Measurements from ENCODE around the gene ADTRP.

The ADTRP gene

DNA sequence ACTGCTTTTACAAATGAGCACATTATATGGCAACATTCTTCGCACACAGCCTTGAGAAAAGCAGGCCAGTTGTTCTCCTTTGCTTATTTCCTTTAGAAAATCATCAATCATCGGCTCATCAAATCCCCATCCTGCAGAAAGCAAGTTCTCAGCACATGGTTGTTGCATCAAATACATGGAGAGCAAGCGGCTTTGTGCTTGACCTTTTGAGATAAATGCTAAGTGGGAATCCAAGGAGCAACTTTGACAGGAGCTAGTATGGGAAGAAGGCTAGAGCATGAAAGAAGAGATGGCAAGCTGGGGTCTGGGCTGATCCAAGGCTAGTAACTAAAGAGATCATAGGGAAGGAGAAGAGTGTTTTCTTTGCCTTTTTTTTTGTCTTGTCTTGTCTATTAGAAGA, 43.2 kb upstream of the ADTRP start:
- TF ChIP-seq GLIS3 (CRISPR knock-in tag; IDR thresholded peaks at IDR 0.05) (no peak), ZFP3 (CRISPR knock-in tag; IDR thresholded peaks at IDR 0.05) (no peak), ARNTL (CRISPR knock-in tag; IDR thresholded peaks at IDR 0.05; ENCODE audit: borderline replicate concordance, low read depth) (no peak), ZNF8 (CRISPR knock-in tag; IDR thresholded peaks at IDR 0.05) (no peak), ZNF70 (CRISPR knock-in tag; IDR thresholded peaks at IDR 0.05) (no peak), TOX (CRISPR knock-in tag; IDR thresholded peaks at IDR 0.05; ENCODE audit: borderline replicate concordance) (no peak), RARB (CRISPR knock-in tag; IDR thresholded peaks at IDR 0.05) (no peak)
- TF ChIP-seq, protein P1, sequence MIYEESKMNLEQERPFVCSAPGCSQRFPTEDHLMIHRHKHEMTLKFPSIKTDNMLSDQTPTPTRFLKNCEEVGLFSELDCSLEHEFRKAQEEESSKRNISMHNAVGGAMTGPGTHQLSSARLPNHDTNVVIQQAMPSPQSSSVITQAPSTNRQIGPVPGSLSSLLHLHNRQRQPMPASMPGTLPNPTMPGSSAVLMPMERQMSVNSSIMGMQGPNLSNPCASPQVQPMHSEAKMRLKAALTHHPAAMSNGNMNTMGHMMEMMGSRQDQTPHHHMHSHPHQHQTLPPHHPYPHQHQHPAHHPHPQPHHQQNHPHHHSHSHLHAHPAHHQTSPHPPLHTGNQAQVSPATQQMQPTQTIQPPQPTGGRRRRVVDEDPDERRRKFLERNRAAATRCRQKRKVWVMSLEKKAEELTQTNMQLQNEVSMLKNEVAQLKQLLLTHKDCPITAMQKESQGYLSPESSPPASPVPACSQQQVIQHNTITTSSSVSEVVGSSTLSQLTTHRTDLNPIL (CRISPR knock-in tag; IDR thresholded peaks at IDR 0.05; ENCODE audit: low read depth), result no peak
- TF ChIP-seq, protein P2, sequence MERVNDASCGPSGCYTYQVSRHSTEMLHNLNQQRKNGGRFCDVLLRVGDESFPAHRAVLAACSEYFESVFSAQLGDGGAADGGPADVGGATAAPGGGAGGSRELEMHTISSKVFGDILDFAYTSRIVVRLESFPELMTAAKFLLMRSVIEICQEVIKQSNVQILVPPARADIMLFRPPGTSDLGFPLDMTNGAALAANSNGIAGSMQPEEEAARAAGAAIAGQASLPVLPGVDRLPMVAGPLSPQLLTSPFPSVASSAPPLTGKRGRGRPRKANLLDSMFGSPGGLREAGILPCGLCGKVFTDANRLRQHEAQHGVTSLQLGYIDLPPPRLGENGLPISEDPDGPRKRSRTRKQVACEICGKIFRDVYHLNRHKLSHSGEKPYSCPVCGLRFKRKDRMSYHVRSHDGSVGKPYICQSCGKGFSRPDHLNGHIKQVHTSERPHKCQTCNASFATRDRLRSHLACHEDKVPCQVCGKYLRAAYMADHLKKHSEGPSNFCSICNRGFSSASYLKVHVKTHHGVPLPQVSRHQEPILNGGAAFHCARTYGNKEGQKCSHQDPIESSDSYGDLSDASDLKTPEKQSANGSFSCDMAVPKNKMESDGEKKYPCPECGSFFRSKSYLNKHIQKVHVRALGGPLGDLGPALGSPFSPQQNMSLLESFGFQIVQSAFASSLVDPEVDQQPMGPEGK (CRISPR knock-in tag; IDR thresholded peaks at IDR 0.05; ENCODE audit: borderline replicate concordance), result no peak
- ATAC-seq, result no peak

DNA sequence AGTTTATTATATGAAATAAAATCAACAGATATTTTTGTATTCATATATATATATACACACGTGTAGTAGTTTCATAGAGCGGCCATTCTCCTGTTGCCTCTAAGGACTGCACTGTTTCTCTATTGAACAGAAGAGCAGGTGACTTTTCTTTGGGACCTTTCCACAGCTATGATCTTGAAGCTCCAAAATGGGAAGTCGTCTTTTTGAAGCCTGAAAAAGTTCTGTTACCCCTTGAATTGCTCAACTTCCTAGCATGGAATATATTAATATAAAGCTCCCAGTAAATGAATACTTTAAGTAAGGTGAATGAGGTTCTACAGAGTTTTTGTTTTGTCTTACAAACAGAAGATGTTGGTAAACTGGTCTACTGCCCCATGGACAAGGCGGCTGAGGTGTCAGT, 42.2 kb upstream of the ADTRP start:
- no peak for ATAC-seq
- no peak for TF ChIP-seq ISL1 (CRISPR knock-in tag; IDR thresholded peaks at IDR 0.05)
- TF ChIP-seq ARNTL (CRISPR knock-in tag; IDR thresholded peaks at IDR 0.05; ENCODE audit: borderline replicate concordance, low read depth), result no peak
- no peak for TF ChIP-seq ZC3H10 (CRISPR knock-in tag; IDR thresholded peaks at IDR 0.05)
- TF ChIP-seq RARB (CRISPR knock-in tag; IDR thresholded peaks at IDR 0.05), result no peak
- no peak for TF ChIP-seq TCF4 (CRISPR knock-in tag; IDR thresholded peaks at IDR 0.05; ENCODE audit: borderline replicate concordance)
- no peak for TF ChIP-seq CSDC2 (CRISPR knock-in tag; IDR thresholded peaks at IDR 0.05)

DNA sequence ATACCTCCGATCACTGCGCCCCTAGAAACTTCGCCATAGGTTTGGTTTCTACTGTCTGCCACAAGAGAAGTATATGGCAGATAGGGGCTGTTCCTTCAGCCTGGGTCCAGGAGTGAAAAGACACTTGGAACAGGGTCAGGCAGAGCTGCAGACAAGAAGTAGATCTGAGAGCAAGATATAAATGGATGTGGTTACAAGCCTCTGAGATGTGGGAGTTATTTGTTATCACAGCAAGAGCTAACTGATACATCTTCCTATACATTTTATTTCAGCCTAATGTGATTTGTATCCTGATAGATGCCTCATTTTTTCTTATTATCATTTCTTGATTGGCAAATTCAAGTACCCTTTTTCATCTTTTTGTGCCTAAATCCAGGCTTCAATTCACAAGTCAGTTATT, 40.9 kb upstream of the ADTRP start:
- no peak for TF ChIP-seq CSDC2 (CRISPR knock-in tag; IDR thresholded peaks at IDR 0.05)
- TF ChIP-seq, protein P2 (CRISPR knock-in tag; IDR thresholded peaks at IDR 0.05; ENCODE audit: borderline replicate concordance), result no peak
- no peak for TF ChIP-seq TCF4 (CRISPR knock-in tag; IDR thresholded peaks at IDR 0.05; ENCODE audit: borderline replicate concordance)
- no peak for ATAC-seq

DNA sequence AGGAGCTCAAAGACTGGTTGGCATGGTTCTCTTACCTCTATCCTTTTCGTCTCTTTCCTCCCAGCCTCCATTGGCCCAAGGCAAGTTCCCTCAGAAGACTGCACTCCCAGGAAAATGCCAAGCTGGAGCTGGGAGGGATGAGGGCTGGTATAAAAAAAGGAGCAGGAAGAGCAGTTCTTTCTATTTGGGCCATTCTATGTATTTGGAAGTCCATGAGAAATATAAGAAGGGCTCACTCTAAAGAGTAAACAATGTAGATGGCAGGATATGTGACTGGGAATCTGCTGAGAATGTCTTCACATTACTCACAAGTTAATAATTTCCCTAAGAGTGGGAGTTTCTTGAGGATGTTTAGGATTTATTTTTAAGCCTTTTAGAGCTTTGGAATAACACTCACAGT, 36.6 kb upstream of the ADTRP start:
- ATAC-seq, result peak; percentile 42; the same call in 1 of the 3 replicates
- TF ChIP-seq, protein P1 (CRISPR knock-in tag; IDR thresholded peaks at IDR 0.05; ENCODE audit: low read depth), result no peak
- no peak for TF ChIP-seq OSR1 (CRISPR knock-in tag; IDR thresholded peaks at IDR 0.05)
- no peak for TF ChIP-seq ZC3H10 (CRISPR knock-in tag; IDR thresholded peaks at IDR 0.05)
- TF ChIP-seq BACH2 (CRISPR knock-in tag; IDR thresholded peaks at IDR 0.05; ENCODE audit: borderline replicate concordance), result no peak
- no peak for TF ChIP-seq ARNTL (CRISPR knock-in tag; IDR thresholded peaks at IDR 0.05; ENCODE audit: borderline replicate concordance, low read depth)
- no peak for TF ChIP-seq ZFP30 (CRISPR knock-in tag; IDR thresholded peaks at IDR 0.05)
- TF ChIP-seq, protein P2 (CRISPR knock-in tag; IDR thresholded peaks at IDR 0.05; ENCODE audit: borderline replicate concordance), result no peak
- TF ChIP-seq, protein P3, sequence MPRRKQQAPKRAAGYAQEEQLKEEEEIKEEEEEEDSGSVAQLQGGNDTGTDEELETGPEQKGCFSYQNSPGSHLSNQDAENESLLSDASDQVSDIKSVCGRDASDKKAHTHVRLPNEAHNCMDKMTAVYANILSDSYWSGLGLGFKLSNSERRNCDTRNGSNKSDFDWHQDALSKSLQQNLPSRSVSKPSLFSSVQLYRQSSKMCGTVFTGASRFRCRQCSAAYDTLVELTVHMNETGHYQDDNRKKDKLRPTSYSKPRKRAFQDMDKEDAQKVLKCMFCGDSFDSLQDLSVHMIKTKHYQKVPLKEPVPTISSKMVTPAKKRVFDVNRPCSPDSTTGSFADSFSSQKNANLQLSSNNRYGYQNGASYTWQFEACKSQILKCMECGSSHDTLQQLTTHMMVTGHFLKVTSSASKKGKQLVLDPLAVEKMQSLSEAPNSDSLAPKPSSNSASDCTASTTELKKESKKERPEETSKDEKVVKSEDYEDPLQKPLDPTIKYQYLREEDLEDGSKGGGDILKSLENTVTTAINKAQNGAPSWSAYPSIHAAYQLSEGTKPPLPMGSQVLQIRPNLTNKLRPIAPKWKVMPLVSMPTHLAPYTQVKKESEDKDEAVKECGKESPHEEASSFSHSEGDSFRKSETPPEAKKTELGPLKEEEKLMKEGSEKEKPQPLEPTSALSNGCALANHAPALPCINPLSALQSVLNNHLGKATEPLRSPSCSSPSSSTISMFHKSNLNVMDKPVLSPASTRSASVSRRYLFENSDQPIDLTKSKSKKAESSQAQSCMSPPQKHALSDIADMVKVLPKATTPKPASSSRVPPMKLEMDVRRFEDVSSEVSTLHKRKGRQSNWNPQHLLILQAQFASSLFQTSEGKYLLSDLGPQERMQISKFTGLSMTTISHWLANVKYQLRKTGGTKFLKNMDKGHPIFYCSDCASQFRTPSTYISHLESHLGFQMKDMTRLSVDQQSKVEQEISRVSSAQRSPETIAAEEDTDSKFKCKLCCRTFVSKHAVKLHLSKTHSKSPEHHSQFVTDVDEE (CRISPR knock-in tag; IDR thresholded peaks at IDR 0.05), result no peak
- no peak for TF ChIP-seq TCF4 (CRISPR knock-in tag; IDR thresholded peaks at IDR 0.05; ENCODE audit: borderline replicate concordance)
- TF ChIP-seq GLIS3 (CRISPR knock-in tag; IDR thresholded peaks at IDR 0.05), result no peak
- no peak for TF ChIP-seq SNAI2 (CRISPR knock-in tag; IDR thresholded peaks at IDR 0.05)

All from SK-N-SH treated with all-trans-retinoic acid at 6 μM for 48 hours (cell line).